Measurements from ENCODE around the gene ANO4.
"Not testable (repeated sequence)": the region's sequence is repeated elsewhere in the genome, so short reads cannot be mapped to it uniquely, and the experiment has no call there.

The ANO4 gene

DNA sequence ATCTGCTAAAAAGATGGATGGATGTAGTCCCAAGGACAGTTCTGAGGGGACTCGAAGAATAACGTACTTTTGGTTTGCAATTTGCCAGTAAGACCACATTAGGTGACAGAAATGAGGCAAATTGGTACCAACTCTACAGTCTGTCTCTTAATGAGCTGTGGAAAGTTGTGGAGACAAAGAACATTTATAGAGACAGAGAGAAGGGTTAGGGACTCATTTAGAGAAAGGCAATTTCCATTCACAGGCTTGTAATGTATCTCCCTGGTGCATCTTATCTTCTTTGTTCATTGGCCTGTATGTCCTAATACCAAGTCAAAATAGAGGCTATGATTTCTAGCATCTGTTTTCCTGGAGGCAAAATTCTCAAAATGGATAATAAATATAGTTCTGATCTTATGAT is 177.5 kb downstream of the ANO4 start:
- H3K27ac Mint-ChIP-seq: no peak overlapping the region
- H3K36me3 Mint-ChIP-seq: no peaks in the 10 kb centered on the region
- H3K4me1 Mint-ChIP-seq: no peaks in the 10 kb centered on the region
- no peaks in the 10 kb centered on the region for H3K9me3 Mint-ChIP-seq
- H3K4me3 Mint-ChIP-seq: no peak overlapping the region
- H3K27me3 Mint-ChIP-seq: no peaks in the 10 kb centered on the region
- ATAC-seq: no peak

- Mint-ChIP-seq H3K9me3 (no peaks in the 10 kb centered on the region), H3K4me1 (no peaks in the 10 kb centered on the region), H3K4me3 (no peak overlapping the region), H3K27me3 (no peaks in the 10 kb centered on the region), H3K36me3 (no peaks in the 10 kb centered on the region), H3K27ac (no peak overlapping the region)
- no peak for ATAC-seq
Observed at GRCh38 chr12:100974341-100974740, 179.8 kb downstream of the ANO4 start.

DNA sequence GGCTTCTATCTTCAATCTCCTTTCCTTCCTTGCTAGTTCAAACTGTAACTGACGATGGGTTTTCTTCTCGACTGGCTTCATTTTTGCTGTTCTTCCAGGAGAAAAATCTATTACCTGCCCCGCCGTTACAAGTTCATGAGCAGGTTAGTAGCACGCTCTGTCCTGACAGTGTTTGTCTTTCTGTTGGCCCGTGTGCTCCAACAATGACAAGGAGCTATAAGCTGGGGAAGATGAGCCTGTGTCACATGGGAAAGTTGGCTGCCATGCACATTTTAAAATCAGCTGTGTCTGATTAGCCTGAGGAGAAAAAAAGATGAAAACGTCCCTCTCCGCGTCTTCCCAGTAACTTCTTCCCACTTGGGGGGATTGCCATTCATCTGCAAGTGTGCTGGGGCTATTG is 180.2 kb downstream of the ANO4 start:
- Mint-ChIP-seq H3K4me3 (no peak overlapping the region), H3K27ac (no peak overlapping the region), H3K36me3 (no peaks in the 10 kb centered on the region), H3K27me3 (no peaks in the 10 kb centered on the region), H3K9me3 (no peaks in the 10 kb centered on the region), H3K4me1 (no peaks in the 10 kb centered on the region)
- no peak for ATAC-seq

GRCh38 chr12:100976735-100977134 is 182.2 kb downstream of the ANO4 start:
- ATAC-seq: no peak

DNA sequence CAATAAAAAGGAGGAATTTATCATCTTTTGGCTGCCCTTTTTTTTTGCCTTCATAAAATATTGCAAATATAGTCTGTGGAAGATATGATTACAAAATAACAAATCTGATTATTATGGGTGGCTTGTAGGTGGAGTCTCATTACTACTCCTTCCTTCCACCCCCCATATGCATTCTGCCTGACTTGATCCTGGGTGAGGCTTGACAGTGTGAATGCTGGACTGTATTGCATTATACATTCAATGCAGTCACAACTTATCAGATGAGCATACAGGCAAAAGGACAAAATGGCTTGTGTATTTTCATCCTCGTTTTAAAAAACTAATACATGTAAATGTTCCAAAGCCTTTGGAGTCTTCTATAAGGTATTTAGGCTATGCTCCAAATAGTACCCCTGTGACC is 186.3 kb downstream of the ANO4 start:
- H3K27me3 Mint-ChIP-seq: no peaks in the 10 kb centered on the region
- no peak overlapping the region for H3K27ac Mint-ChIP-seq
- H3K4me1 Mint-ChIP-seq: no peaks in the 10 kb centered on the region
- no peaks in the 10 kb centered on the region for H3K36me3 Mint-ChIP-seq
- no peak overlapping the region for H3K4me3 Mint-ChIP-seq
- no peaks in the 10 kb centered on the region for H3K9me3 Mint-ChIP-seq
- no peak for ATAC-seq

More at GRCh38 chr12:100976735-100977134, 182.2 kb downstream of the ANO4 start:
- no peaks in the 10 kb centered on the region for H3K36me3 Mint-ChIP-seq
- no peak overlapping the region for H3K4me3 Mint-ChIP-seq
- no peaks in the 10 kb centered on the region for H3K4me1 Mint-ChIP-seq
- no peaks in the 10 kb centered on the region for H3K9me3 Mint-ChIP-seq
- H3K27me3 Mint-ChIP-seq: no peaks in the 10 kb centered on the region
- H3K27ac Mint-ChIP-seq: no peak overlapping the region

DNA sequence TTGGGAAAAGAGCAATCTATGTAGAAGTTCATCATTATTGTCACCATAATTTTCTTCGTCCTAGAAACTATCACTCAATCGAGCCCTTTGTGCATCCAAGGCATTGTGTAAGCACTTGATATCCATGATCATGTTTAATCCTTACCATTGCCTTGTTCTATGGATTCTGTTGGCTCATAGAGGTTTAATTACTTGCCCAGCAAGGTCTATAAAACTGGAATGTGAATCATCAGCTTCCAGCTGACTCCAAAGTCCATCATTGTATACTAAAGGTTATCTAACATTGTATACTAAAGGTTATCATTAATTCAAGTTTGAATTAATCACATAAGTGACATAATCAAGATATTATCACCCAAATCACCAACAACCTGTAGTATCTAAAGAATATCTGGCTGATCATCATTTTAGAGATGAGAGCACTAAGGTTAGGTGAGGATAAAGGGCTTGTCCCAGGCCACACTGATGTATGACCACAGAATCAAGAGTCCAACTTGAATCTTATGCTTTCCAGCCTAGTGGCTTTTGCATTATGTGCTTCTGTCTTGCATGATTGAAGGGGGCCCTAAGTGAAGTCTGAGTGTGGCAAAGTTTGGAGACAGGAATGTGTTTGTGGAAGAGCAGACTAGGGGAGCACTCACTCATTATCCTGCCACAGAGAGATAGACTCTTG is 188.1 kb downstream of the ANO4 start:
- Mint-ChIP-seq H3K4me3 (no peak overlapping the region), H3K27me3 (no peaks in the 10 kb centered on the region), H3K9me3 (no peaks in the 10 kb centered on the region), H3K36me3 (no peaks in the 10 kb centered on the region), H3K27ac (no peak overlapping the region), H3K4me1 (no peaks in the 10 kb centered on the region)
- ATAC-seq: no peak

DNA sequence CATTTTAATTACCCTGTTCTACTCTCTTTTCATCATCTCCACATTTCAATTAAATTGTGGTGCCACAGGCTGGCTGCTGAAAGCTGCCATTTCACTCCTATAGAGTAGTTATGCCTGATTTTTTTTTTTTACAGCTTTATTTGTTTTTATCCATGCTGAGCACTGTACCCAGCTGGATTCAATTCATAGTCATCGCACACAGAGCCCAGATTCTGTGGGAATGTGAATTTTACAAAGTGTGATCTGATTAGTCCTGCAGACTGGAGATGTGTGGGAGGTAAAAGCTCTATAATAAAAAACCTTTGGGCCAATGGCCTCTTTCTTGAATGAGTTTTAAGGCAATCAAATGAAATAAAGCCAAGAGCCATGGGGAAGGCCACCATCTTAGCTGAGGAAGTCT is 190.2 kb downstream of the ANO4 start:
- H3K36me3 Mint-ChIP-seq: no peaks in the 10 kb centered on the region
- peaks cover 6% of the 10 kb centered on the region for H3K4me1 Mint-ChIP-seq
- H3K9me3 Mint-ChIP-seq: peaks cover 9% of the 10 kb centered on the region

GRCh38 chr12:100986595-100987547 is 192.3 kb downstream of the ANO4 start:
- no peak overlapping the region for H3K27ac Mint-ChIP-seq
- no peak overlapping the region for H3K4me3 Mint-ChIP-seq
- peaks cover 14% of the 10 kb centered on the region for H3K9me3 Mint-ChIP-seq
- H3K27me3 Mint-ChIP-seq: no peaks in the 10 kb centered on the region
- ATAC-seq: no peak
- H3K36me3 Mint-ChIP-seq: no peaks in the 10 kb centered on the region
- peaks cover 6% of the 10 kb centered on the region for H3K4me1 Mint-ChIP-seq

More for the DNA sequence above, 190.2 kb downstream of the ANO4 start:
- no peak overlapping the region for H3K27ac Mint-ChIP-seq
- no peaks in the 10 kb centered on the region for H3K27me3 Mint-ChIP-seq
- no peak overlapping the region for H3K4me3 Mint-ChIP-seq
- no peak for ATAC-seq

GRCh38 chr12:100987552-100988521 is 193.3 kb downstream of the ANO4 start:
- Mint-ChIP-seq H3K9me3 (peaks cover 14% of the 10 kb centered on the region), H3K4me3 (no peak overlapping the region), H3K27ac (no peak overlapping the region), H3K27me3 (no peaks in the 10 kb centered on the region), H3K36me3 (no peaks in the 10 kb centered on the region), H3K4me1 (peaks cover 6% of the 10 kb centered on the region)
- peak; percentile 68 for ATAC-seq

DNA sequence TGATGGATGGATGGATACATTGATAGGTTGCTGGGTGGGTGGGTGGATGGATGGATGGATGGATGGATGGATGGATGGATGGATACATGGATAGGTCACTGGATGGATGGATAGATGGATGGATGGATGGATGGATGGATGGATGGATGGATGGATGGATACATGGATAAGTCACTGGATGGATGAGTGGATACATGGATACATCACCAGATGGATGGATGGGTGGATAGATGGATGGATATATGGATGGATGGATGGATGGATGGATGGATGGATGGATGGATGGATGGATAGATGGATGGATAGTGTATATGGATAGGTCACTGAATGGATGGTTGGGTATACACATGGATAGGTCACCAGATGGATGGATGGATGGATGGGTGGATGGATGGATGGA is 194.9 kb downstream of the ANO4 start:
- H3K36me3 Mint-ChIP-seq, H3K27me3 Mint-ChIP-seq, H3K27ac Mint-ChIP-seq, H3K4me1 Mint-ChIP-seq, H3K4me3 Mint-ChIP-seq, ATAC-seq: not testable (repeated sequence)
- H3K9me3 Mint-ChIP-seq: peaks cover 14% of the 10 kb centered on the region

DNA sequence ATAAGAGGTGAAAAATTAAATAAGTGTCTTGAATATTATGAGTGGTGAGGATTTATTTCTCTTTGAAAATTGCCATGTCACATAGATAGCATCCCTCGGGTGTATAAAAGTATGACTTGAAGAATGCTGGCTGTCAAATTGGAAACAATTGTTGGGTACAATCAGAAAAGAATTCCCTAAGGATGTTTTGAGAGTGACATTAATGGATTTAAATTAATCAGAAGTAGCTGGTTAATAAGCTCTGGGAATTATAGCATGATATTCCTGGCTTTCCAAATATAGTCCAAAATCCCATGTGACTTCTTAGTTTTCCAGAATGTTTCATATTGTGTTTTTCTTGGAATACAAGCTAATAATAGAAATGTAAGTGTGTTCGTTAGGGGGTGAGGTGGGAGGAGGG is 196.5 kb downstream of the ANO4 start:
- H3K27ac Mint-ChIP-seq: no peak overlapping the region
- H3K36me3 Mint-ChIP-seq: no peaks in the 10 kb centered on the region
- no peak overlapping the region for H3K4me3 Mint-ChIP-seq
- no peaks in the 10 kb centered on the region for H3K27me3 Mint-ChIP-seq
- peaks cover 14% of the 10 kb centered on the region for H3K9me3 Mint-ChIP-seq
- no peak for ATAC-seq
- peaks cover 6% of the 10 kb centered on the region for H3K4me1 Mint-ChIP-seq

GRCh38 chr12:100992194-100992593 is 197.6 kb downstream of the ANO4 start:
- no peak overlapping the region for H3K27ac Mint-ChIP-seq
- no peaks in the 10 kb centered on the region for H3K36me3 Mint-ChIP-seq
- H3K4me1 Mint-ChIP-seq: peaks cover 6% of the 10 kb centered on the region
- H3K9me3 Mint-ChIP-seq: peaks cover 14% of the 10 kb centered on the region
- no peak for ATAC-seq
- H3K27me3 Mint-ChIP-seq: no peaks in the 10 kb centered on the region
- no peak overlapping the region for H3K4me3 Mint-ChIP-seq

GRCh38 chr12:100993916-100994450 is 199.4 kb downstream of the ANO4 start:
- no peaks in the 10 kb centered on the region for H3K4me1 Mint-ChIP-seq
- ATAC-seq: no peak
- H3K4me3 Mint-ChIP-seq: no peak overlapping the region
- H3K27ac Mint-ChIP-seq: no peak overlapping the region
- H3K36me3 Mint-ChIP-seq: no peaks in the 10 kb centered on the region
- H3K9me3 Mint-ChIP-seq: peaks cover 10% of the 10 kb centered on the region
- no peaks in the 10 kb centered on the region for H3K27me3 Mint-ChIP-seq

DNA sequence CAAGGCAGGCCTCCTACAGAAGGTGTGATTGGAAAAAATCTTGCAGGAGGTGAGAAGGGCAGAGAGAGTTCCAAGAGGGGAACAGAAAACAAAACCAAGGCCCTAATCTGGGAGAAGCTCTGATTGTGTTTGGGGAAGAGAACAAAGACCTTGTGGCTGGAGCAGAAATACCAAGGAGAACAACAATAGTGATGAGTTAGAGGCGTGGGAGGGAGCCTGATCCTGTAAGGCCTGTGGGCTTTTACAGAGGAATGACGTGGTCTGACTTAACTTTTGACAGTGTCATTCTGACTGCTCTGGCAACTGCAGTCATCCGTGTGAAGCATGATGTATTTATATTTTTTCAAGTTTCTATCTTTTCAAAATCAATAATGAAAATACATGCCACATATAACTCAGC is 200.6 kb downstream of the ANO4 start:
- H3K4me3 Mint-ChIP-seq: no peak overlapping the region
- peak; percentile 64 for ATAC-seq
- no peaks in the 10 kb centered on the region for H3K27me3 Mint-ChIP-seq
- H3K9me3 Mint-ChIP-seq: peaks cover 7% of the 10 kb centered on the region
- no peaks in the 10 kb centered on the region for H3K36me3 Mint-ChIP-seq
- H3K27ac Mint-ChIP-seq: no peak overlapping the region
- no peaks in the 10 kb centered on the region for H3K4me1 Mint-ChIP-seq

- H3K4me3 Mint-ChIP-seq: no peak overlapping the region
- ATAC-seq: no peak
- H3K36me3 Mint-ChIP-seq: no peaks in the 10 kb centered on the region
- no peaks in the 10 kb centered on the region for H3K27me3 Mint-ChIP-seq
- H3K4me1 Mint-ChIP-seq: no peaks in the 10 kb centered on the region
- H3K9me3 Mint-ChIP-seq: peaks cover 4% of the 10 kb centered on the region
- no peak overlapping the region for H3K27ac Mint-ChIP-seq
Observed at GRCh38 chr12:100995771-100996170, 201.2 kb downstream of the ANO4 start.

Measured in stimulated activated memory B cell treated with anti-CD40 and anti-IgM and Interleukin-4, amounts not matched to agents 10 μg/mL and 1 μg/mL and 100 μg/mL, for 72 hours (primary cell).